ENCODE measurements around the gene SAMD11. TPM values are rescaled to one million over a fixed set of nuclear protein-coding genes. Genes with fewer than 3 reads are reported as not detected.

Gene SAMD11
- total RNA-seq, 1 experiment from 2014 or later: 13.5 TPM

DNA sequence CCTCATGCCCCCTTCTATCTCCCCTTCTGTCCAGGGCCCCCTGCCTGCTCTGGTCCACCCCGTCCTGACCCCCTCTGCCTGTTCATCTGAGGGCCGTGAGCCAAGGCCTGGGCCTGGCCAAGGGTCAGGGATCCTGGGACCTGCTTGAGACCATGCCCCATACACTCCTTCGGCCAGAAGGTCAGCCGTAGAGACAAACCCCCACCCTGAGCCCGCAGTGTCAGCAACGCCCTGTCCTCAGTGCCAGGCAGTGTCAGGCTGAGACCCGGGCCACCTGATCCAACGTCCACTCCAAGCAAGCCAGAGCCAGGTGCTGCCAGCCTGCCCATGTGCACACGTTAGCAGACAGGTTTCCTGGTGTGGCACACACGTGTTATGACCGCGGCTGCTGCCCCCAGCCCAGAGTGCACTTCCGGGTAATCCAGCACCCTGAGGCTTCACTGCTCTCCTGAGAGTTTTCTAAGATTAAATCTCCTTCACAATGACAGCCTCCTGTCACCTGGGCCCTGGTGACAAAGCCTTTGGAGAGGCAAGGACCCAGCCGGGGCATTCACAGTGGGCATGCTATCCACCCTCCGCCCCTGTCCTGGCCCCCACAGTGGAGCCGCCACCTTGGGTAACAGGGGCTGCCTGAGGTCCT is 10.1 kb upstream of the SAMD11 start:
- H3K4me1 Mint-ChIP-seq: peaks cover 6 to 9% of the 10 kb centered on the region in 2 experiments; a peak in 3 of 4 replicates
- no peak overlapping the region for H3K56ac ChIP-seq (ENCODE audit: insufficient read length, low read depth, low read length)
- no CpG with 5 or more reads among the region's 16 CpGs for WGBS (ENCODE audit: extremely low coverage, insufficient read length, low lambda C conversion rate)
- H3K4ac ChIP-seq (ENCODE audit: low read depth, low read length): no peak overlapping the region
- H3K27ac ChIP-seq (ENCODE audit: insufficient read length, low read depth, low read length): no peak overlapping the region
- no peak overlapping the region for H3T11ph ChIP-seq (ENCODE audit: low read length)
- no peaks in the 10 kb centered on the region for H4K20me1 ChIP-seq (ENCODE audit: control insufficient read depth, insufficient read depth, insufficient read length)
- no peak overlapping the region for H3K27ac Mint-ChIP-seq
- H3K9me3 ChIP-seq (ENCODE audit: control insufficient read depth, low read depth, low read length): no peaks in the 10 kb centered on the region
- H3K9ac ChIP-seq (ENCODE audit: extremely low read depth, insufficient read length, low read length): no peak overlapping the region
- H3K27me3 Mint-ChIP-seq (ENCODE audit: low read depth): peaks cover 80% of the 10 kb centered on the region
- no peak overlapping the region for H2BK5ac ChIP-seq (ENCODE audit: insufficient read length, low read length)
- no peak overlapping the region for H2AFZ ChIP-seq (ENCODE audit: low read length)
- no peak overlapping the region for H2AK5ac ChIP-seq (ENCODE audit: insufficient read length, low read length)
- H2BK120ac ChIP-seq (ENCODE audit: low read depth, low read length, poor library complexity, severe bottlenecking): no peak overlapping the region
- DNase-seq: no peak
- H3K18ac ChIP-seq (ENCODE audit: insufficient read length, low read depth, low read length): no peak overlapping the region
- no peaks in the 10 kb centered on the region; the same call in 1 of the 2 replicates for H3K27me3 ChIP-seq (ENCODE audit: insufficient read depth, low read length)
- no peaks in the 10 kb centered on the region for H3K79me2 ChIP-seq (ENCODE audit: insufficient read depth, low read length)
- H3K9me3 Mint-ChIP-seq: peaks cover 0 to 2% of the 10 kb centered on the region in 2 experiments; a peak in 2 of 5 replicates
- no peak overlapping the region for H3K4me3 Mint-ChIP-seq
- H3K14ac ChIP-seq (ENCODE audit: insufficient read depth, low read length): no peak overlapping the region; the same call in 1 of the 2 replicates
- H3K23ac ChIP-seq (ENCODE audit: insufficient read length, low read depth, low read length): no peak overlapping the region
- H4K91ac ChIP-seq (ENCODE audit: insufficient read length, low read depth, low read length): no peak overlapping the region
- no peak overlapping the region for H3K4me2 ChIP-seq (ENCODE audit: insufficient read depth, insufficient read length, low read length)
- peaks cover 0 to 2% (median 0%) of the 10 kb centered on the region in 3 experiments; a peak in 1 of 7 replicates for H3K36me3 Mint-ChIP-seq (ENCODE audit: insufficient read depth in 1 of 3, low read depth in 3 of 3)
- H4K8ac ChIP-seq (replicated peaks; ENCODE audit: insufficient read length, low read depth, low read length): no peak overlapping the region
- no peak for TF ChIP-seq CTCF (conservative IDR thresholded peaks at IDR 0.05)
- H3K79me1 ChIP-seq (ENCODE audit: insufficient read depth, low read depth, low read length, poor library complexity, severe bottlenecking): no peaks in the 10 kb centered on the region
- H3K4me1 ChIP-seq (ENCODE audit: insufficient read depth, low read length): no peaks in the 10 kb centered on the region
- H2BK15ac ChIP-seq (ENCODE audit: low read depth, low read length): no peak overlapping the region
- H3K23me2 ChIP-seq (ENCODE audit: insufficient read length, low read depth, low read length, poor library complexity, severe bottlenecking): no peaks in the 10 kb centered on the region
- no peak overlapping the region for H2BK20ac ChIP-seq (ENCODE audit: low read depth, low read length, poor library complexity, severe bottlenecking)
- H4K5ac ChIP-seq (ENCODE audit: insufficient read length, low read depth, low read length): no peak overlapping the region
- H2BK12ac ChIP-seq (ENCODE audit: insufficient read length, low read depth, low read length): no peak overlapping the region

Measured in H9 (cell line).